CD4-positive, alpha-beta T cell treated with Interleukin-15 for 1 hour (primary cell): ENCODE data around the gene CST6.
A peak's percentile ranks its signal among the peaks of the same experiment; 100 is the strongest.
"Not testable (repeated sequence)": the region's sequence is repeated elsewhere in the genome, so short reads cannot be mapped to it uniquely, and the experiment has no call there.

Source experiments
- DNase-seq: peaks from one replicate; pipeline ENCODE4 v3.0.0-alpha.2; 2020

The CST6 gene

DNA sequence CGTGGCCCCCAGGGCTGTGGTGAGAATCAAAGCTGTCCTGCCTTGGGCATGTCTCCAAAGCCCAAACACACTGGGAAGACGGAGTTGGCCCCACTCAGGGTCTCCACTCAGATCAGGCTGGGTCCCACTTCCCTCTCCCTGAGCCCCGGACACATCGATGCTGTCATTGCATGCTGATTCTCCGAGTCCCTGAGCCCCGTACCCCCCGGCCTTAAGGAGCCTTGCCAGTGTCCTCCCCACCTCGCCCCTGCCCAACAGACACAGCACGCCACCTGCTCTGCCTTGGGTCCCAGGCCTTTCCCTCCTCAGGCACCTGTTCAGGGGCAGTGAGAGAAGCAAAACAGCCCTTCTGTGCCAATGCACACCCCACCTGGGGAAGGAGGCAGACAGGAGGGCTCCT lies 24.5 kb upstream of the CST6 start:
- no peak for DNase-seq

DNA sequence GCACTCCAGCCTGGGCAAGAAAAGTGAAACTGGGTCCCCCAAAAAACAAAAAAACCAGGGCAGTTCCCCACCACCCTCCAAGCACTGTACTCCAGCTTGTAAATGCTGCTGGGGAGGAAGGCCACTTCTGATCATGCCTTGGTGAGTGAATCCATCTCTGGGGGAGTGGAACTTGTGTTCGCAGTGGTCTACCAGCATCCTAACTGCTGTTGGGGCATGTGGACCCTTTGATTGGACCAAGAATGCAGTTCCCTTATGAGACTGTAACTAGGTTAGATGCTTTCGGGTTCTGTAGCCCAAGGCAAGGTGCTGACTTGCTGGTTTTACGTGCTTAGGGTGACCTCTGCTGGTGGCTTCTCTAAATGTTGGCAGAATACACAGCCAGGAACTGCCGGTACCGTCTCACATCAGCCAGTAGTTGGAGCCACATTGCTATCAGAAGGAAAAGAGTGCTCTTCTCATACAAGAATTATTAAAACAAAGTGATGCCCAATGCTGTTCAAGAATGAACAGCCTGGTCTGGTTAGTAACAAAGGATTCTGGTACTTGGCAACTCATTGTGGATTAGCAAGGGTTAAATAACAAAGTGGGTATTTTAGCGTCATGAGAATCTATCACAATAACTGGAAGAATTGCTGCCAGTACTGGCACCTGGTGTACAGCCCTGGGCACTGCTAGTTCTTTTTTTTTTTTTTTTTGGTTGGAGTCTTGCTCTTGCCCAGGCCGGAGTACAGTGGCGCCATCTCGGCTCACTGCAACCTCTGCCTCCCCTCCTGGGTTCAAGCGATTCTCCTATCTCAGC lies 22.8 kb upstream of the CST6 start:
- peak; percentile 93 for DNase-seq

DNA sequence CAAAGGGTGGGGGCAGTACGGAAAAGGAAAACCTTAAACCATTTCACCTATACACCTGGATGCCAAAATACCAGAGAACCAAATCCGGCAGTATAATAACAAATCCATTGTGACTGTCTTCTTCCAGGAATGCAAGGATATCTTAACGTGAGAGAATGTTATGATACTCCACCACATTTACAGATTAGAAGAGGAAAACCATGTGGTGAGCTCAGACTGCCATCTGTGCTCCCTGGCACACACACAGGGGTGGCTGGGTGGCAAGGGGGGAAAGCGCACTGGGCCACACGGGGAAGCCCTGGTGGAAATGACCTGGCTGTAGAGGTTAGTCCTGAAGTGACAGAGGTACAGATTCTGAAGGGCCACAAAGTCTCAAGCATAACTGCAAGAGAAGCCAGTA lies 19.8 kb upstream of the CST6 start:
- no peak for DNase-seq

DNA sequence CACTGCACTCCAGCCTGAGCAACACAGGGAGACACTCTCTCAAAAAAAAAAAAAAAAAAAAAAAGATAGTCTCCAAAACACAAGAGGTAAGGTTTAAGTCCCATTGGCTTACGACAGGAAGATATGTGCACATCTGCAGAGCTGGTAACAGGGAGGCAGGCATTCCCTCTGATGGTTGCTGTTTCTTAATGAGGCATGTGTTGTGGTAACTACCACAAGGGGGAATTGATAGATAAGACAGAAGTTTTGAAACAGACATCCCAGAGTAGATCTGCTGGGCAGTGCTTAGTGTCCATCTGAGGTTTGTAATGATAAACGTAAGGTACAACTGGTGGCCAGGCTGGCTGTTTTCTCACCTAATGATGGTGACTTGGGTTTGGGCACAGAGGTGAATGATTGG lies 14.5 kb upstream of the CST6 start:
- DNase-seq: no peak

DNA sequence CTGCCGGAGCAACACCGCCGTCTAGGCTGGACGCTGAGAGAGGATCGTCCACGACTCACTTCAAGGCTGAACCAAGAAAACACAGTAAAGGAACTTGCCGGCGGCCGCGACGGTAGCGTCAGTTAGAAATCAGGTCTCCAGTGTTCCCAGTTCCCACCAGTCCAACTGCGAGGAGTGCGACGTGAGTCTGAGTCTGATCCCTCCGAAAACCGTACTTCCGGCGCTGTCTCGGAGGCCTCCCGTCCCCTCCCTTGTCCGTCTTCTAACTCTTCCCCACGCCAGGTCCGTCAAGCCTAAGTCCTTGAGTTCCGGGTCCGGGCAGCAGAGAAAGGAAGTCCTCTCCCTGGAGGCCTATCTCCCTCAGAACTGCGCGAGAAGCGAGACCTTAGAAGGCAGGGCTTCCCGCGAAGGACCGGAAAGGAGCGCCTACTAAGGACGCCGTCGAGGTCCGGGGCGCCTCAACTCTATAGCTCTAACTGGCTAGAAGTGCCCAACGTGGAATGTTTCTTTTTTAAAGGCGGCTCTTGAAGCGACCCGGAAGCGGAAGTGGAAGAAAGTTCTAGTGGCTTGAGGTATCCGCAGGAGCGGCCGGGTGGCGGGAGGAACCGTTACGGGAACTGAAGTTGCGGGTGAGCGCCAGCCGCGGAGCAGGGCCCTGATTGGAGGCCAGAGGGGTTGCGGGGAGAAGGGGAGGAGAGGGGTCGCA lies 9.7 kb upstream of the CST6 start, which contains the start of the genes BANF1 and EIF1AD:
BANF1 (plus strand) TSS at position 562 of the 706 bp plus-strand sequence. CDS start 748 bp downstream, outside the sequence.
EIF1AD (minus strand) TSS at position 216 of the 706 bp plus-strand sequence. CDS start 1,768 bp downstream, outside the sequence.
- DNase-seq: peak; percentile 92

DNA sequence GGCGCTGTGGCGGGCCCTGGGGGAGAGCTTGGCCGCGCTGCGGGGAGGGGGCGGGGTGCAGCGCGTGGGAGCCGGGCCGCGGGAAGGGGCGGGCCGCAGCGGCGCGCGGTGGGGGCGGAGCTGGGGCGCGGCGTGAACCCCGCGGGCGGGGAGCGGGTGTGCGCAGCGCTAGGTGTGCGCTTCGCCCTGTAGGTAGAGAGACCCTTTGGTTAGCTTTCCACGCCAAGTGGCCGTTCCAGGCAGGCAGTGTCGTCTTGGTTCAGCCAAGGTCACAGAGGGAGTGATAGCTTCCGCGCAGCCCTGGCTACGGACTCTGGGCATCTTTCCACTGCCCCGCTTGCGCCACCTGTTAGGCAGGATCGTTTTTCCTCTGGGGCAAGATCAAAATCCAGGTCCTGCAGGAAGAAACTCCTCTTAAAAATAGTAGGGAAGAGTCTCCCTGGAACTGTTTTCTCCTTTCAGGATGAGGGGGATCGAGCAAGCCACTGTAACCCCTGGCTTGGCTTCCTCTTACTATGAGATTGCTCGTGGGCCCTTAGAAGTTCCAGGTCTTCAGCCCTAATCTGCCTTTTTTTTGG lies 9.1 kb upstream of the CST6 start:
- no peak for DNase-seq

DNA sequence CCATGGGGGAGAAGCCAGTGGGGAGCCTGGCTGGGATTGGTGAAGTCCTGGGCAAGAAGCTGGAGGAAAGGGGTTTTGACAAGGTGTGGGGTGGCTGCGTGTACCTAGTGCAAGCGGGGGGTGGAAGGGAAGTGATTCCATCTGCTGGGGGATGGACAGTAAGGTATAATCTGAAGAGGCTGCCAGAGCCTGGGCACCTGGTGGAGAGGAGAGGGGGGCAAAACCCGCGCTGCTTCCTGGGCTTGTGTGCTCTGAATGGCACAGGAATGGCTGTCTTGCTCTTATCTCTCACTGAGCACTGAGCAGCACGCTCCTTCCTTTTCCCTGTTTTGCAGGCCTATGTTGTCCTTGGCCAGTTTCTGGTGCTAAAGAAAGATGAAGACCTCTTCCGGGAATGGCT lies 8.5 kb upstream of the CST6 start:
- DNase-seq: no peak

DNA sequence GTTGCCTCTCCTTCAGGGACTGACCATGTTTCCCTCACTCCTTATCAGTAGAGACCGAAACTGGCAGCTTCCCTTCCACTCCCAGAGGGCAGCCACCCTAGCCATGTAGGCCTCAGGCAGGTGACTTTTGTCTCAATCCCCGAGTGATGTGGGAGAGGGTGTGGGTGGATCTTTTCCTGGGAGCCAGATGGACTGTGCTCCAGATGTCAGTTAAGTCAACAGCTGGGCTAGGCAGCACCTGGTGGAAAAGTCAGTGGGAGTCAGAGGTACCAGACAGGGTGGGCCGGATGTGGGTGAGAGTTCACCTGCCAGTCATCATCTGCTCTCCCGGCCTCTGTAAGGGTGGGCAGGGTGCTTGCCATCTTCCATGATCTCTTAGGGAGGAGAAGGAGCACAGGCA lies 7.6 kb upstream of the CST6 start:
- DNase-seq: no peak

DNA sequence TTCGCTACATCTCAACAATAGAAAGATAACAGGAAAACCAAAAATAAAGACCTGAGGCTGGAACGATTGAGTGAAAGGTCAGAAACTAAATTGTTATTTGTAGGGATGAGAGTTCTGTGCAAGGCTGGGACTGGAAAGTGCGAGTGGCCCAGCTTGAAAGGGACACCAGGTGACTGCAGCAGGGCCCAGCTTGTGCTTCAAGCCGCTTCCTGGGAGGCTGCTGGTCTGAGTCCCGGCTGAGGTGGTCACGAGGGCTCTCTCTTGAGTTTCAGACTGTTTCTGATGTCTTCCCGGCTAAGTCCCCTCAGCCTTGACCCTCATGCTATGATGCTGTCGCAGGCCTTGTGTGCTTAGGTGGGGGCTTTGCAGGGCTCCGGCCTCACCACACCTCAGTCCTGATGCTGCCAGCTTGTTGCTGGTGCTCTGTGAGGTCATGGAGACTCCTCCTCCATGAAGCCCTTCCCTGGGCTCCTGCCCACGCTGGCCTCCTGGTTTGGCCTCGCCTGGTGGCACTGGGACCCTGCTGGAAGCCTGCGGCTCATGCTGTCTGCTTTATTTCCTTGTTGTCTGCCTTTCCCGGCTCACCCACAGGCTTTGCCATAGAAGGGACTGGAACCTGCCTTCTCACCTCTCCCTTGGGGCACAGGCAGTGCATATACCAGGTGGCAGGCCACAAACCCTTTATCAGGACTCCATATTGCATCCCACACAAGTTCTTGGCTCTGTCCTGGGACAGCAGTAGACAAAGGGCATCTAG lies 5.5 kb upstream of the CST6 start:
- DNase-seq: no peak

DNA sequence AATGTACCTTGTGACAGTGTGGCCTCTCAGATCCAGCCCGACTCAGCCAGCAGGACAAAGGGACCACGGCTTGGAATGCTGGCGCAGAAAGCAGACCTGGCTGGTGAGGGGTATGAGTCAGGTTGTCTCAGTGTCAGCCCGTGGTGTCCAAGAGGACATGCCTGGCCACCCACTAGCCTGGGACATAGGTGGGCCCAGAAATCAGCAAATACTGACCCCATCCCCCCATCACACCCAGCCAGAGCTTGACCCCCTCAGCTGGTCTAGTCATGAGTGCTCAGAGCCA lies 5.0 kb upstream of the CST6 start:
- DNase-seq: no peak

DNA sequence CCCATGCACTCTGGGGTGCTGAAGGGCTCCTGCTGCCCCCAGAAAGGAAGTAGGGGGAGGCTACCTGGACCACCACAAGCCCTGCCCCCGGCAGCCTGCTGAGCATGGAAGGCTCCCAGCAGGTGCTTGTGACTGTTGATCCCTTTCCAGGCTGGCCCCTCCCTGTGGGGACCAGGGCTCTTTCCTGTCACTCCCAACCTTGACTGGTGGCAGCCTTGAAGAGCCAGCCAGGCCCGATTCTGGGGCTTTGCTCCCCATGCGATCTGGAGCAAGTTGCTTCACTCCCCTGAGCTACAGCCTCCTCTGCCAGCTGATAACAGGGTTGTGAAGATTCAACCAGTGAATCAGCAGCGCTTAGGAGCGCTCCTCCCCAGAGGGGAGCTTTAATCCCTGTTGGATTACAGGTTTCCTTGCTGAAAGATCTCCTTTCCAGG lies 4.6 kb upstream of the CST6 start:
- DNase-seq: no peak

DNA sequence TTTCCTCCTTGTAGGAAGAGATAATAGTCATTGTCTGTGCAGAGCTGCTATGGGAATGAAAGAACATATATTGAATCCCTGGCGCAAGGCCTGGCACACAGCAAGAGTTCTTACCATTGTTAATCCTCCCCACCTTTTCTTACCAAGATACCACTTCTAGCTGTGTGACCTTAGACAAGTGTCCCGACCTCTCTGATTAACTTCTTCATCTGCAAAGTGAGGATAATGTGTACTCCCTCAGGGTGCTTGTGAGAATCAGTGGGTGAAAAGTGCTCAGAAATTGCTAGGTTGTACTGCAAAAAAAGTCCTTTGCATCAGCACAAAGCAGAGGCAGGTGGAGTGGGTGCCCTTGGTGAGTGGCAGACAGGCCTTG lies 3.7 kb upstream of the CST6 start:
- DNase-seq: no peak

DNA sequence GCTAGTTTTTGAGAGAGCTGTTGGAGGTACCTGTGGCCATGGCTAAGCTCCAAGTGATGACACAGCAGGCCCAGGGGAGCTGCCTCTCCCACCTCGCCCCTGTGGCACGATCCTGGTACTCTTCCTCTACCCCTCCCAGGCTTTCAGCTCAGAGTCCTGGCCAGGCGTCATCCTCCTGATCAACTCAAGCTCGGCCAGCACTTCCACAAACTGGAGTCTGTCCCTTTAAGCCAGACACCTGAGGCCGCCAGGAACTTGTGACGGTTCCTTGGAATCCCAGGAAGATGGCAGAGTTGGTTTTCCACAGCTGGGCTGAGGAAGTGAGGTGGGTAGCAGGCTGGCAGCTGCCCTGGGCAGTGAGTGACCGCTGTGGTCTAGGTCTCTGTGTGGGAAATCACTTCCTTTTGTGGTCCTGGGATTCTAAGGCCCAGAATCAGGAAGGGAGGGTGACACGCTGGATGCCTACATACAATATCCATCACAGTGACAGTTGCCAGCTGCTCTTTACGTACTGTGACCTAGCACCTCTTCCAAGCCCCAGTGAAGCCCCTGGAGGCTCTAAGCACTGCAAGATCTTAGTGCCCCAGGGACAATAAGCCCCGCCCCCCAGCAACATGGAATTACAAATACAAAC lies 3.2 kb upstream of the CST6 start:
- no peak for DNase-seq

DNA sequence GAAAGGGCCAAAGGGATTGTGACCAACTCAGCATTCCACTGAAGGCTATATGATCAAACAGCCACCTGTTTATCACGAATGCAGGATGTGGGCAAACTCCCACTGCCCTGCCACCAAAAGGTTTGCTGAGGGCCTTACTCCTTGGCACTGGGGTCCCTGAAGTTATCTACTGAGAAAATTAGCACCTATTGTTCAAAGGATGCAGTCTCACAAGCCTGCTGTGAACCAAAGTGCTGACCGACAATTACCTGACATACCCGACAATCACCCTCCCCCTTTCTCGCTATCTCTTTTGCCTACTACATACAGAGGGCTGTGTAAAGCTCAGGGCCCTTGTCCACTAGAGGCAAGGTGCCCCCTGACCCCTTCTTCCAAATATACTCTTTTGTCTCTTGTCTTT lies 1.8 kb upstream of the CST6 start:
- DNase-seq: not testable (repeated sequence)

DNA sequence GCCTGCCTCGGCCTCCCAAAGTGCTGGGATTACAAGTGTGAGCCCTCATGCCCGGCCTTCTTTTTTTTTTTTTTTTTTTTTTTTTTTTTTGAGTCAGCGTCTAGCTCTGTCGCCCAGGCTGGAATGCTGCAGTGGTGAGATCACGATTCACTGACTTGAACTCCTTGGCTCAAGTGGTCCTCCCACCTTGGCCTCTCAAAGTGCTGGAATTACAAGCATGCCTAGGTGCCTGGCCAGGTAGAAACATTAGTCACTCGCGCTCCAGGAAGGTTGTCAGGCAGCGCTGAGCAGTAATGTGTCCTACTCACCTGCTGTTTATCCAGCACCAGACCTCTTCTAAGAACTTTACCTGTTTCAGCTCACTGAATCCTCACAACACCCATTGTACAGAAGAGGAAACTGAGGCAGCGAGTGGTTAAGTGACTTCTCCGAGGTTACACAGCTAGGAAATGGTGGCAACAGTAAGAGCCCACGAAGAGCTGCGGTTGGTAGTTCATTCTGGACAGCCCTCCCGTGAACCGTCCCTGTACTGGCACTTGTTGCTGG lies 496 bp upstream of the CST6 start:
- DNase-seq: no peak

DNA sequence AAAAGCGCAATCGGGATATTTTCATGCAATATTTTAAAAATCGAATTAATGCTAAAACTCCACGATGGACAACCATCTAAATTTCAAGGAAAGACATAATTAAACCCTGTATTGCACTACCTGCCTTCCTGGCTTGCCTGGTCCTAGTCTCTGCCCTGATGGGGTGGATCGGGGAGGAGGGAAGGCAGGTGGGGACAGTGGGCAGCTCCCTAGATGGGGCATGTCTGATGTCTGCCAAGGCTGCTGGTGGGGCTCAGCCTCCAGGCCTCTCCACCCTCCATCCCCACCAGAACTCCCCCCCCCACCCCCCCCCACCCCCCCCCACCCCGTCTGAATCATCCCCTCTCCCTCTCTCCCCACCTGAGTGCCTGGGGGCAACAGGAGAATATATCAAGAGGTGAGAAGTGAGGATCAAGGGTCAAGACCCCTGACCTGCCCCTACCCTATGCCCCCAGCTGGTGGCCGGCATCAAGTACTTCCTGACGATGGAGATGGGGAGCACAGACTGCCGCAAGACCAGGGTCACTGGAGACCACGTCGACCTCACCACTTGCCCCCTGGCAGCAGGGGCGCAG lies 650 bp downstream of the CST6 start:
- no peak for DNase-seq

DNA sequence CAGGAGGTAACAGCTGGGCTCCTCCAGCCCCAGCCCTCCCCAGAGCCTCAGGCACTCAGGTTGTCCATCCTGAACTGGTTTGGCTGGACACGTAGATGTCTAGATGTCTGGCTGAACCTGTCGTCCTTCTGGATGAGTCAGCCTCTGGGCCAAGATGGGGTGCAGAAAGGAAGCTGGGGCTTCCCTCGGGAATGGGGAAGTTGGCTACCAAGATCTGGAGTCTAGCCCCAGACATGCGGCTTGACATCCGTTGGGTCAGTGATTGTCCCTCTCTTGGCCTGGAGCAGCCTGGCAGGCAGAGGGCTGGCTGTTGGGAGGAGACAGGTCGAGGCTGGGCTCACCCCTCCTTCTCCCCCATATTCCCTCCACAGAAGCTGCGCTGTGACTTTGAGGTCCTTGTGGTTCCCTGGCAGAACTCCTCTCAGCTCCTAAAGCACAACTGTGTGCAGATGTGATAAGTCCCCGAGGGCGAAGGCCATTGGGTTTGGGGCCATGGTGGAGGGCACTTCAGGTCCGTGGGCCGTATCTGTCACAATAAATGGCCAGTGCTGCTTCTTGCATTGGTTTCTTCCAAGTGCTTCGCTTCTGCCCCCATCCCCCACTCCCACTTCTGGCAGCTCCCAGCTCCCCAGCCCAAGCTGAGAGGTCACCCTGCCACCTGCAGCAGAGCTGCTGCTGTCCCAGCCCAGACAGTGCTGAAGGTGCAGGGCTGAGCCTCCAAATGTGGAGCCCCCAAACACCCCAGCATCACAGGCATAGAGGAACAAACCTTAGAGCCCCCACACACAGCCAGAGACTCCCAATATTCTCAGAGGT lies 1.3 kb downstream of the CST6 start:
- peak; percentile 65 for DNase-seq

DNA sequence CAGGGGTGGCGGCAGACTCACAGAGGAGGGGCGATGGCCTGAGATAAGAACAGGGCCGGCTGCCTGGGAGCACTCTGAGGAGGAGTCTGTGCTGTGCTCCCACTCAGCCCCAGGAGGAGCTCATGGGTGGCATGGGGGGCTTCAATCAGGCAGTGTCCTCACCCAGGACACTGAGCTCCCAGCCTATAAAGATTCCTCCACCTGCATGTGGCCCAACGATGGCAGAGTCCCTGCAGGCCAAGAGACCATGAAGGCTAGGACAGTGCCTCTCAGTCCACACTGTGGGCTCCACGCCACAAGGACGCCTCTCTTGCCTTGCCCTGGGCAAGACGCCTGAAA lies 1.9 kb downstream of the CST6 start:
- DNase-seq: no peak

DNA sequence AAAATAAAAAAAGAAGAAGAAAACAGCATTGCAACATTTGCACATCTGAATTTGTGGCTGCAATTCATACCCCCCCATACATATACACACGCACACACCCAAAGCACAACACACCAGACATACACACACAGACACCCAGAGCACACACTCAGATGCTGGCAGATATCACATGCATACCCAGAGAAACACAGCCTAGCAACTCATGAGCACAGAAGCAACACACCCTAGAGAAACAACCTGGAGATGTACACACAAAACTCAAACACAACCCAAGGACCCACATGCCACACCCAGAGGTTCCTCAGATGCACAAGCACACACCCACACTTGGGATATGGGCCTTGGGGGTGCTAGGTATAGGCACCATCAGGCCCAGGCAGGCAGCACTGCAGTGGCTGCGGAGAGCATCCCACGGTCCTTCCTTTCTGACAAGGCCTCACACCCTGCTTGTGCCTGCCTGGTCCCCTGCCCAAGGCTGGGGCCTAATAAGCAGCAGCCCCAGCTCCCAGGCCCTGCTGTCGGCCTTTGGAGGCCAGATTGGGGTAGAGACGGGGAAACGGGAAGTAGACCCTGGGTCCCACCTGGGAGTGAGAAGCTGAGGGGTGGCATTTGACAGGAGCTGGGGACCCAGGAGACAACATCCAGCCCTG lies 3.1 kb downstream of the CST6 start:
- DNase-seq: no peak

DNA sequence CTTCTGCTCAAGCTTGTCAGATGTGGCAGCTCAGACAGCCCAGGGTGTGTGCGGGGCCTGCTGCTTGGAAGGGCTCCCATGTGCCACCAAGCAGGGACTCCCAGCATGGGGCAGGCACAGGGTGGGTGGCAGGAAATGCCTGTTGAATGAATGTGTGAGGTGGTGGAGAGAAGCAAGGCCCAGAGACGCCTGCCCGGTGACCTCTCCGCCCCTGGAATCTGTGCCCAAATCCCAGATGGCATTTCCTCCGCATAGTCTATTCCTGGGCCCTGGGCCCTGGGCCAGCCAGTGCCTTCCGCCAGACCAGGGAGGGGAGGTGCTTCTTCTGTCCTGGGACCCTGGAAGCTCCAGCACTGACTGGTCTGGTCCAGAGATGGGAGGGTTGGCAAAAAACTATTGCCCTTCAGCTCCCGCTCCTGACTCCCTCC lies 3.7 kb downstream of the CST6 start:
- no peak for DNase-seq
